ENCODE measurements around the gene DLX1.

DNA sequence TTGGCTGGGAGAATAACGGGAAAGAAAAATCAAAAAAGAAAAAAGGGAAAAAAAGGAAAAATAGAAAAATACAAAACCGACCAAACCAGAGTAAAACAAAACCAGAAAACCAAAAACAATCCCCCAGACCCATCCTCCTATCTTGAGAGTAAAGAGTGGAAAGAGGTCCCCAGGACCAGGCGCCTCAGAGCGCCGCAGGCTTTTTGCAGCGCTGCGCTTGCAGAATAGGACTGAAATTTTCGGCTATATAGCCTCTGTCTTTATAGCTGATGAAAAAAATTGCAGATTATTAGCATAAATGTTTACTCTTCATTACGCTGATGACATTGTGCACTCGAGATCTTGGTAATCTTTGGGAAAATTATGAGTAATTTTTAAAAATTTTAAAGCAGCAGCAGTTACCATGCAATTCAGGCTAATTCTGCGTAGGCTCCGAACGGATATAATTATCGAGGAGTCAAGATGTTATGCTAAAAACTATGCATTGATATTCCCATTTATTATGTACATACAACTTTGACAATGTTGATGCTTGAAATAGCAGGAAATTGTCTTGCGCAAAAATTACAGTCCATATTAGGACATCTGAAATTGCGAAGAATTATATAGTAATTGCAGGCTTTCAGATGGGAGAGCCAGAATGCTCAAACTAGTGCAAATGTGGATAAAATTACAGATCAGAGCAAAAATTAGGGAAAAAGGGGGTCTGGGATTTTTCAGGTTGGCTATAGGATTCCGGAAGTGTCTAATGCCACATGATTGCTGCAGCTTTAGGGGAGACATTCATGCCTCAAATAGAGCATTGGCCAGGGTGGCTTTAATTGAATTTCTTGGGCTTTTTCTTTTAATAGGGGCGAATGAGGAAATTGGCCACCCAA lies 8.3 kb downstream of the DLX1 start:
- TF ChIP-seq POLR2A (IDR thresholded peaks at IDR 0.05; ENCODE audit: borderline replicate concordance, extremely low read depth, insufficient read depth, insufficient read length) = no peak
- TF ChIP-seq, protein P1, sequence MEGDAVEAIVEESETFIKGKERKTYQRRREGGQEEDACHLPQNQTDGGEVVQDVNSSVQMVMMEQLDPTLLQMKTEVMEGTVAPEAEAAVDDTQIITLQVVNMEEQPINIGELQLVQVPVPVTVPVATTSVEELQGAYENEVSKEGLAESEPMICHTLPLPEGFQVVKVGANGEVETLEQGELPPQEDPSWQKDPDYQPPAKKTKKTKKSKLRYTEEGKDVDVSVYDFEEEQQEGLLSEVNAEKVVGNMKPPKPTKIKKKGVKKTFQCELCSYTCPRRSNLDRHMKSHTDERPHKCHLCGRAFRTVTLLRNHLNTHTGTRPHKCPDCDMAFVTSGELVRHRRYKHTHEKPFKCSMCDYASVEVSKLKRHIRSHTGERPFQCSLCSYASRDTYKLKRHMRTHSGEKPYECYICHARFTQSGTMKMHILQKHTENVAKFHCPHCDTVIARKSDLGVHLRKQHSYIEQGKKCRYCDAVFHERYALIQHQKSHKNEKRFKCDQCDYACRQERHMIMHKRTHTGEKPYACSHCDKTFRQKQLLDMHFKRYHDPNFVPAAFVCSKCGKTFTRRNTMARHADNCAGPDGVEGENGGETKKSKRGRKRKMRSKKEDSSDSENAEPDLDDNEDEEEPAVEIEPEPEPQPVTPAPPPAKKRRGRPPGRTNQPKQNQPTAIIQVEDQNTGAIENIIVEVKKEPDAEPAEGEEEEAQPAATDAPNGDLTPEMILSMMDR (IDR thresholded peaks at IDR 0.05 in 2 of 3, conservative IDR thresholded peaks at IDR 0.05 in 1 of 3; ENCODE audit: borderline replicate concordance in 1 of 3, insufficient read depth in 1 of 3, low read depth in 2 of 3, low read length in 2 of 3) = no peak
- TF ChIP-seq YY1 (IDR thresholded peaks at IDR 0.05; ENCODE audit: extremely low read depth, insufficient replicate concordance, low read depth, low read length) = no peak
- TF ChIP-seq ZNF274 (IDR thresholded peaks at IDR 0.05; ENCODE audit: low read depth, low read length) = no peak
- TF ChIP-seq SP1 (IDR thresholded peaks at IDR 0.05; ENCODE audit: low read depth) = no peak
